ENCODE measurements around the gene HCCS.
A peak's percentile ranks its signal among the peaks of the same experiment; 100 is the strongest.

HCCS gene

GRCh38 chrX:11124112-11124511 is 13.0 kb downstream of the HCCS start:
- DNase-seq: no peak

- DNase-seq: no peak
Measured at GRCh38 chrX:11125060-11125459, 13.9 kb downstream of the HCCS start.

GRCh38 chrX:11129534-11130105 is 18.5 kb downstream of the HCCS start:
- no peak for DNase-seq

GRCh38 chrX:11130136-11130535 is 19.0 kb downstream of the HCCS start:
- DNase-seq: no peak

GRCh38 chrX:11131146-11131545 is 20.0 kb downstream of the HCCS start:
- DNase-seq: no peak

GRCh38 chrX:11135564-11136185 is 24.5 kb downstream of the HCCS start:
- DNase-seq: no peak

GRCh38 chrX:11137543-11138139 is 26.5 kb downstream of the HCCS start:
- DNase-seq: no peak

- peak; percentile 40 for DNase-seq
Measured at GRCh38 chrX:11138498-11139390, 27.6 kb downstream of the HCCS start.

GRCh38 chrX:11143931-11144678 is 33.0 kb downstream of the HCCS start:
- DNase-seq: peak; percentile 64

GRCh38 chrX:11146411-11146810 is 35.3 kb downstream of the HCCS start:
- no peak for DNase-seq

- DNase-seq: no peak
Measured at GRCh38 chrX:11148401-11148800, 37.3 kb downstream of the HCCS start.

- no peak for DNase-seq
Measured at GRCh38 chrX:11151799-11152559, 40.8 kb downstream of the HCCS start.

- DNase-seq: no peak
Measured at GRCh38 chrX:11159149-11159548, 48.0 kb downstream of the HCCS start.

- no peak for DNase-seq
Measured at GRCh38 chrX:11164433-11164832, 53.3 kb downstream of the HCCS start.

GRCh38 chrX:11171956-11172355 is 60.8 kb downstream of the HCCS start:
- no peak for DNase-seq

GRCh38 chrX:11172415-11172814 is 61.3 kb downstream of the HCCS start:
- no peak for DNase-seq
